HL-60 (cell line): Measurements from ENCODE around the gene ENDOD1.

ENCODE experiments used
- DNase-seq, 2 experiments: peaks; one replicate each; pipeline ENCODE4 v3.0.0-alpha.2; 2010 to 2020; ENCODE audit warnings: low read depth in 1 of 2, low spot score in 1 of 2
- H3K27ac ChIP-seq: fragments of 250-450 bp; sonication (Bioruptor Pico); replicated peaks from 2 replicates; pipeline ENCODE4 v1.5.1; 2020; ENCODE audit warnings: mild to moderate bottlenecking, moderate library complexity
- H3K27me3 ChIP-seq: fragments of 250-450 bp; sonication (Bioruptor Pico); 2 replicates; pipeline ENCODE4 v1.5.1; 2021; ENCODE audit warnings: mild to moderate bottlenecking, moderate library complexity; ENCODE audit not compliant: insufficient read depth, poor library complexity, severe bottlenecking
- H3K4me3 ChIP-seq: replicated peaks from 2 replicates; pipeline ENCODE4 v1.5.1; 2011; ENCODE audit warnings: mild to moderate bottlenecking, control low read depth, low read length; ENCODE audit not compliant: insufficient read depth
- CTCF ChIP-seq: IDR thresholded peaks from one replicate; pipeline ENCODE4 v1.5.1; 2011; ENCODE audit warnings: low read length, control low read depth, inconsistent platforms; ENCODE audit not compliant: insufficient read depth
- GABPA ChIP-seq: IDR thresholded peaks from 2 replicates; pipeline ENCODE4 v1.6.1; 2012; ENCODE audit warnings: low read depth
- POLR2AphosphoS5 ChIP-seq: IDR thresholded peaks from 2 replicates; pipeline ENCODE4 v1.6.1; 2012; ENCODE audit warnings: low read depth
- SPI1 ChIP-seq: IDR thresholded peaks from 2 replicates; pipeline ENCODE4 v1.6.1; 2012; ENCODE audit warnings: low read depth, mild to moderate bottlenecking, borderline replicate concordance
- TF ChIP-seq, protein P1 (sequence below): IDR thresholded peaks from 2 replicates; pipeline ENCODE4 v1.6.1; 2012; ENCODE audit warnings: low read depth; ENCODE audit not compliant: insufficient replicate concordance

The ENDOD1 gene

DNA sequence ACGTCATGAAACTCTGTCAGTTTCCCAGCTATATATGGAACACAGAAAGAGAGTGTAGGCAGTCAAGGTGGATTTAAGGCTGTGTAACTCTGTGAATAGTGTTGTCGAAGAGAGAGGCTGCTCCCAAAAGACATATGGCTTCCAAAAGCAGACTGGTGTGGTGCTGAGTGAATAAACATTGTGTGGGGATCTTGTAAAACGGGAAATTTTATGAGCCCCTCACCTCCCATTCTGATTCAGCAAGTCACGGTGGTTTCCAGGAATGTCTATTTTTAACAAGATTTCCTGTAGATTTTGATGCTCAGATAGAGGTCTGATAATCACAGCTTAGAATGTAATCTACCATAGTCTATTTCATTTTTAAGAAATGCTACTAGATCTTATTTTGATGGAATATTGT lies 73.5 kb downstream of the ENDOD1 start:
- TF ChIP-seq POLR2AphosphoS5 (no peak), SPI1 (no peak), CTCF (no peak), GABPA (no peak)
- TF ChIP-seq, protein P1, sequence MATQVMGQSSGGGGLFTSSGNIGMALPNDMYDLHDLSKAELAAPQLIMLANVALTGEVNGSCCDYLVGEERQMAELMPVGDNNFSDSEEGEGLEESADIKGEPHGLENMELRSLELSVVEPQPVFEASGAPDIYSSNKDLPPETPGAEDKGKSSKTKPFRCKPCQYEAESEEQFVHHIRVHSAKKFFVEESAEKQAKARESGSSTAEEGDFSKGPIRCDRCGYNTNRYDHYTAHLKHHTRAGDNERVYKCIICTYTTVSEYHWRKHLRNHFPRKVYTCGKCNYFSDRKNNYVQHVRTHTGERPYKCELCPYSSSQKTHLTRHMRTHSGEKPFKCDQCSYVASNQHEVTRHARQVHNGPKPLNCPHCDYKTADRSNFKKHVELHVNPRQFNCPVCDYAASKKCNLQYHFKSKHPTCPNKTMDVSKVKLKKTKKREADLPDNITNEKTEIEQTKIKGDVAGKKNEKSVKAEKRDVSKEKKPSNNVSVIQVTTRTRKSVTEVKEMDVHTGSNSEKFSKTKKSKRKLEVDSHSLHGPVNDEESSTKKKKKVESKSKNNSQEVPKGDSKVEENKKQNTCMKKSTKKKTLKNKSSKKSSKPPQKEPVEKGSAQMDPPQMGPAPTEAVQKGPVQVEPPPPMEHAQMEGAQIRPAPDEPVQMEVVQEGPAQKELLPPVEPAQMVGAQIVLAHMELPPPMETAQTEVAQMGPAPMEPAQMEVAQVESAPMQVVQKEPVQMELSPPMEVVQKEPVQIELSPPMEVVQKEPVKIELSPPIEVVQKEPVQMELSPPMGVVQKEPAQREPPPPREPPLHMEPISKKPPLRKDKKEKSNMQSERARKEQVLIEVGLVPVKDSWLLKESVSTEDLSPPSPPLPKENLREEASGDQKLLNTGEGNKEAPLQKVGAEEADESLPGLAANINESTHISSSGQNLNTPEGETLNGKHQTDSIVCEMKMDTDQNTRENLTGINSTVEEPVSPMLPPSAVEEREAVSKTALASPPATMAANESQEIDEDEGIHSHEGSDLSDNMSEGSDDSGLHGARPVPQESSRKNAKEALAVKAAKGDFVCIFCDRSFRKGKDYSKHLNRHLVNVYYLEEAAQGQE: no peak
- Histone ChIP-seq H3K27ac (no peak overlapping the region), H3K4me3 (no peak overlapping the region), H3K27me3 (no peaks in the 10 kb centered on the region)
- DNase-seq: no peak

DNA sequence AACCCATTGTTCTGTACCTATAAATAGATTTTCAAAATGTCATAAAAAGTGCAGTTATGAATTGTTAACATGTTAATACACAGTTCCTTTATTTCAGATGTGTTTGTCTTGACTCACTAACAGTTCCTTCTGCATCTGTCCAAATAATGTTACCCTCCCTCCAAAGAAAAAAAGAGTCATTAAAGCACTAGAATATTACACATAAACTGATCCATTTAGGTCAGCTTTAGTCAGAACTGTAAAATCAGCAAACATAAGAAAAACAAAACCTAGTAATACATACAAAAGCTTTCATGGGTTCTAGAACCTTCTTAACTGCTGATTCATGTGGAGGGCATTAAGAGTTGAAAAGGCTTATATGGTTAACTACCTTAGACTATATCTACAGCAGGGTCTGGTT lies 76.0 kb downstream of the ENDOD1 start:
- DNase-seq: no peak
- H3K27ac ChIP-seq: no peak overlapping the region
- no peak overlapping the region for H3K4me3 ChIP-seq
- no peaks in the 10 kb centered on the region for H3K27me3 ChIP-seq
- TF ChIP-seq, protein P1: no peak
- TF ChIP-seq GABPA (no peak), CTCF (no peak), POLR2AphosphoS5 (no peak), SPI1 (no peak)

GRCh38 chr11:95166781-95167180 lies 77.1 kb downstream of the ENDOD1 start:
- no peak overlapping the region for H3K4me3 ChIP-seq
- no peak overlapping the region for H3K27ac ChIP-seq
- no peak for DNase-seq
- H3K27me3 ChIP-seq: no peaks in the 10 kb centered on the region
- TF ChIP-seq SPI1 (no peak), POLR2AphosphoS5 (no peak), GABPA (no peak), CTCF (no peak)
- TF ChIP-seq, protein P1: no peak
